GM21786 (cell line): ENCODE measurements around the gene TNRC6B.
"Not testable (repeated sequence)": the region's sequence is repeated elsewhere in the genome, so short reads cannot be mapped to it uniquely, and the experiment has no call there.

Experiments
- ATAC-seq: cut with Tn5 transposase; IDR thresholded peaks from one replicate; pipeline ENCODE4 v1.9.1; 2021; ENCODE audit not compliant: unreplicated experiment

TNRC6B gene

DNA sequence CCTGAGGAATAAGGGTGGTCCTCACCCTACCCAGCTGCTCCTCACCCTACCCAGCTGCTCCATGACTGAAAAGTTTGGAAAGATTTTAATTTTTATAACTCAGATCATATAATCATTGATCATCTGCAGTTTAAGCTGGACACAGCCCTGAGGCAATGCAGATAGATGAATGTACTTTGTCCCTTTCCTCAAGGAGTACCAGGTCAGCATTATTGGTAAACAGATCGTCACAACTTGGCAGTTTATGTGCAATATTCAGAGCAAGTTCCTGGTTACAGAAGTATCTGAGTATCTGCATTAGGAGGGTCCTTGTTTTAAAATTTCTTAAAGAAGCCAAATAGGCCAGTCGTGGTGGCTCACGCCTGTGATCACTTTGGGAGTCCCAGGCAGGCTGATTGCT, 3.6 kb downstream of the TNRC6B start:
- ATAC-seq = no peak

DNA sequence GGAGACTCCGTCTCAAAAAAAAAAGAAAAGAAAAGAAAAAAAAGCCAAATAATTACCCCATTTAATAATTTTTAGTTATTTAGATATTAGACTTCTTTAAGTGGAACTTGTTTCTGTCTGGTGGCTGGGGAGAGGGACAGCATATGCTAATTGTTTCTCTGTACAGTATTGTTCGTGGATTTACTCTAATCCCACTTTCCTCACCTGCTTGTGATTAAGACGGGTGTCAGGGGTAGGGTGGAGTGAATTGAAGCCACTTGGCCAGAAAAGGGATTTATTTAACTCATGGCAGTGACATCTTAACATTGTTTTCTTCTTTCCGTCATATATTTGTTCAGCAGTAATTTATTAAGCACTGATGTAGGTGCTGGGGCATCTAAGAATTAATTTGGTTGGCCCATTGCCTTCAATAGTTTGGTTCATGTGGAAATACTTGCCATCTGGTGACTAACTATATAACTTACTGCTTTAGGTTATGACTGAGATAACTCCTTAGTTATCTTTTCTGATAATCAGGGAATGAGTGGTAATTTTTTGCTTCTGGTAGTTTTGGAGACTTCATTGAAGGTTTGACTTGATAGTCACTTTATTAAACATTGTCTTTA, 4.6 kb downstream of the TNRC6B start:
- ATAC-seq = no peak

DNA sequence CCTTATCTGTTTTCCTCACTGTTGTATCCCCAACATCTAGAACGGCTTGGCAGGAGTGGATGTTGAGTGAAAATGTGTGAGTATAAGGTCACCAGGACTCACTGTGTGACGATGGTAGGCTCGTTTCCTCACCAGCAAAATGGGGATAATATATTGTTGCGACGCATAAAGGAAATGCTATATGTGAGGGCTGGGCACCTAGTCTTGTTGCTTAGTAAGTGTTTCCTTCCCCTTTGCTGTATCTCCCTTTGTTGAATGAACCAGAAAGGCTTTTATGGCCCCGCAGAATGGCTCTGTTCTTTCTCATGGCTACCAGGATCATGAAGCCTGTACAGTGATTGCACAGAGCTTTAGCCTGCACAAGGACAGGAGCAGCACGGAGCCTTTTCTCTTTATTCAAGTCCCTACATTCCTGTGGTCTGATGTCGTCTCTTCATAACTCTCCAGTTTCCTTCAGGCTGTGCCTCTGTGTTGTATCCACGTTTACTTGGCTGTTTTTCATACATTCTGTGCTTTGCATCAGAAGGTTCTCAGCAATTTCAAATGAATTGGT, 5.4 kb downstream of the TNRC6B start:
- no peak for ATAC-seq

DNA sequence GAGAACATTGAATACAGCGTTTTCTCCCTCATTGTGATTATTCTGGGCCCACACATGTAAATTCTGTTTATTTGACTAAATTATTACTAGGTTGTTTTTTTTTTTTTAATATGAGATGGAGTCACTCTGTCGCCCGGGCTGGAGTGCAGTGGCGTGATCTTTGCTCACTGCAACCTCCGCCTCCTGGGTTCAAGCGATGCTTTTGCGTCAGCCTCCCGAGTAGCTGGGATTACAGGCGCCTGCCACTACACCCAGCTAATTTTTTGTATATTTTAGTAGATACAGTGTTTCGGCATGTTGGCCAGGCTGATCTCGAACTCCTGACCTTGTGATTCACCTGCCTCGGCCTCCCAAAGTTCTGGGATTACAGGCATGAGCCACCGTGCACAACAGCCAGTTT, 5.9 kb downstream of the TNRC6B start:
- not testable (repeated sequence) for ATAC-seq

DNA sequence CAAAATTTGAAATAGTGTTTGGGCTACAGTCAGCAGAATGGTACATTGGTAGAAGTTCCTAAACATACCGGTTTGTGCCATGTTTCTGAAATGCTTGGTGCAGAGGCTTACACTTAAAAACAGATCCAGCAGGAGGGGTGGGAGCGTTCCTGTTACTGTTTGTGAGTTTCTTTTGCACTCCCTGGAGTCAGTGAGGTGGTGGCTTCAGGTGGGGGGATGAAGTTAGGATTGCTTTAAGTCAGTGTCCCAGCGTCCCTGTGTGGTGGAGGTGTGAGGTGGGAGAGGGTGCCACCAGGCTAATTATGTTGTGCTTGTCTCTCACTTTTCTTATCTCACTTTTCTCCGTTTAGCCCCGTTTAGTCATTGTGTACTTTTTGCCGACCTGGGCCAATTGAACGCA, 9.7 kb downstream of the TNRC6B start:
- ATAC-seq = no peak

DNA sequence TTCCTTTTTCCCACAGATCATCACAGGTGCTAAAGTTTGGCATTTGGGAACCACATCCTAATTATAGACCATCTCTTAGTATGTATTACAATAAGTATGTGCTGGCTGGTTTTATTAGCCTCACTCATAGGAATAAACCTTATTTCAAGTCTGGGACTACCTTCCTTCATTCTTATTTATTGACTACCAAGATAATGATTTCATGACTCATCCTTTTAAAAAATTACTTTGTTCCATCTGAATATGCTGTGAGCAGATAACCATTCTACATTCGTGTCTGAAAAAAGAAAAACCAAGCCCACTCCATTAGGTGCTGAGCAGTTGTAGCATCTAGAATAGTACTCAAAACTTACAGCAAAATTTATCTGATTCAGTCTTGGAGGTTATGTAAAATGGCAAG, 12.3 kb downstream of the TNRC6B start:
- ATAC-seq = no peak

DNA sequence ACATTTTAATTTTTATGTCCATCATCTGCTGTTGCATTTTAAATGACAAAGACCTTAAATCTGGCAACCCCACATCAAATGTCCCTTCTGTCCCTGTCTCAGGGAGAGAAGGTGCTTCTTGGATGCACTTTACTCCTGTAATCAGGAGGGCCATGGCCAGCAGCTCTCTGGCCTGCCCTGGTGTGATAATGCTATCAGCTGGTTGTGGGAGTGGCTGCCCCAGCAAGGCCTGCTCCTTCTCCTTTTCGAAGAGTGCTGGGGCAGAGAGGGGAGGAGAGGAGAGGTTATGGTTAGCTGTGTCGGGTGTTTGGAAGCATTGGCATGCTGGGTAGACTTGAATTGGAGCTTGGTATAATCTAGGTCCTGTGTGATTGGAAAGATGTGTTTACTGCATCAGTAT, 12.8 kb downstream of the TNRC6B start:
- ATAC-seq = no peak

DNA sequence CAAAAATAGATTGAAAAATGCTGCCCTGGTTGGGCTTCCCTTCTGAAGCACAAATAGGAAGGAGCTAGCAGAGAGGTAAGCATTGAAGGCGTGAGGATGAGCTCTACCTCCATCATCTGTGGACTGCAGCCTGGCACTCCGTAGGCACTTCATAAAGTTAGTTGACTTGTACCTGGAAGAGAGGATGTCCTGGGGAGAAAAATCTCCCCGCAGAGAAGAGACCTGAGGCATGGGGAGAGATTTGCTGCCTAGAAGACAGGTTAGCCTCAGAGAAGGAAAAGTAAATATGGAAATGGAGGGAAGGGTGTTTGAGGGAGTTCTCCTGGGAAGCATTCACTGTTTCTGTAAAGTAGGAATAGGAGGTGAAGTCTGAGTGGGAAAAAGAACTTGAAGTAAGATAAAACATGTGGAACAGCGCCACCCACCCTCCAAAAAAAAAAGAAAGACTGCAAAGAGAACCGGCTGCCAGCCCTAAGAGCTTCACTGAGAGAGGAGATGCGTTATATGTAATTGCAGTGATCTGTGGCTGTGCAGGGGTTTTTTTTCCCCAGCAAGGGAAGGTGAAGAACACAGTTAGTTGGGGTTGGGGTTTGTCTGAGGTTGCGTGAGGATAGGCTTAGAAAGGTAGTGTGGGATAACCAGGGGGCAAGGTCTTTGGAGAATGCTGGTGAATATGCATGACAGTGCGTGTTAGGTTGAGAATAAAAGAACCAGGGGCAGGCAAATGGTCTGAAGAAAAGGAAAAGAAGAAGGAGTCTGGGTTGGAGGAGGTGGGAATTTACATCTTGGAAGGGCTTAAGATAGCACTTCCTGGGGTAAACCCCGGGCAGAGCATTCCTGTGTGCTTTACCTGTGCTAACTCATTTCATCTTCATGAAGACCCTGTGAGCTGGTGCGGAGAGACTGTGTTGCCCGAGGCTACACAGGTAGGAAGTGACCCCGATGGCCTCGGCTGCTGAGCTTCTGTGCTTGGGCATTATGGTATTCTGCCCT, 16.0 kb downstream of the TNRC6B start:
- no peak for ATAC-seq

DNA sequence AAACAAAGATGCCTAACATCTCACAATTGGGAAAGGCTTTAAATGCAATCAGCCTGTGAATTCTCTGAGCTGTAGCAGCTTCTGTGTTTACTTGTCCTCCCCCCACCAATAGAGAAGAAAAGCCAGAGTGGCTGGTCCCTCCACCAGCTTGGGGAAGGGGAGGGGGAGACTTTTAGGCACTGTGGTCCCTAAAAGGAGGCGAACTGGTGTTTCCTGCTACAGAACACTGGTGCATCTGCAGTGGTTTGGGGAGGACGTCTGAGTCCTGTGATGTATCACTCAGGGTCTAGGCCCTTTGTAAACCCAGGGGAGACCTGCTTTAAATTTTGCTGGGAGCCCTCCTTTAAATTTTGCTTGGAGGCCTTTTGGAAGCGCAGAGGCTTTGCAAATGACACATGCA, 16.9 kb downstream of the TNRC6B start:
- no peak for ATAC-seq

DNA sequence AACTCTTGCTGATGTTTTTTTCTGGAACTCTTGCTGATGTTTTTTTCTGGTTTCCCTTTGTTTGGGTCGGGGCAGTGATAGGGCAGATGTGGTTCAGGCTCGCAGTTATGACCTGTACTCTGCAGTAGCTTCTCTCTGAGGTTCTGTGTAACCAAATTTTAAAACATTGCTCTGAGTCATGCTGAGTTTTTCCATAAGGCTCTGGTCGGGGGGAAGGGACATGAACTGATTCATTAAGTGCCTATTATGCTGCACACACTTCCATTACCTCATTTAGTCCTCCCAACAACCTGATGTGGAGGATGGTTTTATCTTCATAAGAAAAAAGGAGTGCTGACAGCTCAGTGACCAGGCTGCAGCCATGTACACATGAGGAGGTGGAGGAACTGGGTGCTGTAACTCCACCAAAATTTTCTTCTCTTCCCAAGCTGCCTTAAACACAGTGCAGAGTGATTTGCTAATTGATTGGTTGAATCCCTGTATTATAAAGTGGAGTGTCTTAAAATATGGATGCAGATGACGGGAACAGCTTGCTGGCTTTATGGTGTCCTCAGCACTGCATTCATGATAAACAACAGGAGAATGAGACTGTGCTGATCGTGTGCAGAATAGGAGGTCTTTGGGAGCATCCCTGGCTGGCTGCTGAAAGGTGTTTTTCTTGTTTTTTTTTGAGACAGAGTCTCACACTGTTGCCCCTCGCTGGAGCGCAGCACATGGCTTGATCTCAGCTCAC, 19.1 kb downstream of the TNRC6B start:
- no peak for ATAC-seq

DNA sequence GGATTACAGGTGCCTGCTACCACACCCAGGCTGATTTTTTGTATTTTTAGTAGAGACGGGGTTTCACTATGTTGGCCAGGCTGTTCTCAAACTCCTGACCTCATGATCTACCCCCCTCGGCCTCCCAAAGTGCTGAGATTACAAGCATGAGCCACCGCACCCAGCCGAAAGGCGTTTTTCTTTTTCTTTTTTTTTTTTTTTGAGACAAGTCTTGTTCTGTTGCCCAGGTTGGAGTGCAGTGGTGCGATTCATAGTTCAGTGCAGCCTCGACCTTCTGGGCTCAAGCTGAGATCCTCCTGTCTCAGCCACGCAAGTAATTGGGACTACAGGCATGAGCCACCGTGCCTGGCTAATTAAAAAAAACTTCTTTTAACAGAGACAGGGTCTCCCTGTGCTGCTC, 19.7 kb downstream of the TNRC6B start:
- not testable (repeated sequence) for ATAC-seq

DNA sequence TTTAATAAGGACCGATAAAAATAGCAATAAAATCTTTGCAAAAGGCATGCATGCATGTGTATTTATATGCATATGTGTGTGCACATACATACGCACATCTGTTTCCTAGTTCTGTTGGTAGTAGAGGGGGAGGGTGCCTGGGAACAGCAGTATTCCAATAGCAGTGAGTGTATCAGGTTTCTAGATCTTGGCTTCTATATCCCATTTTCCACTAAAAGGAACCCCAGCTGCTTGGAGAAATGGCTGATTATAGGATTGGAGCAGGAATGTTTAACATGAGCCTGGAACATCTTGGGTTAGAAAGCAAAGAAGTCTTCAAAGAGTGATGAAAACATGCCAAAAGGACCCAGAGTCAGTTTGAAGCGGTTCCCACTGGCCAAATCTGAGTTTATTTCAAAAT, 21.0 kb downstream of the TNRC6B start:
- ATAC-seq = no peak

DNA sequence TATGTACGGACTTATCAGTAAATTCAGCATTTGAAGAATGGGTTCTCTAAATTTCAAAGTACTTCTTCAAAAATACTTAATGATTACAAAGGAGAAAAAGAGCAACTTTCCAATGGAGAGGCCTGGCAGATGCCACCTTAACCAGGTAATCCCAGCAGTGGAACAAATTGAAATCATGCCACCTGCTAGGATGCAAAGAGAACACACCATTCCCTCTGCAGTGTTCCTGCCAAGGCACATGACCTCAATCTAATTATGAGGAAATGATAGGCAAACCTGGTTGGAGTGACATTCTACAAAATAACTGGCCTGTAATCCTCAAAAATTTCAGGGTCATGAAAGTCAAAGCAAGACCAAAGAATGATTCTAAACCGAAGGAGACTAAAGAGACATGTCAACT, 21.5 kb downstream of the TNRC6B start:
- ATAC-seq = no peak

DNA sequence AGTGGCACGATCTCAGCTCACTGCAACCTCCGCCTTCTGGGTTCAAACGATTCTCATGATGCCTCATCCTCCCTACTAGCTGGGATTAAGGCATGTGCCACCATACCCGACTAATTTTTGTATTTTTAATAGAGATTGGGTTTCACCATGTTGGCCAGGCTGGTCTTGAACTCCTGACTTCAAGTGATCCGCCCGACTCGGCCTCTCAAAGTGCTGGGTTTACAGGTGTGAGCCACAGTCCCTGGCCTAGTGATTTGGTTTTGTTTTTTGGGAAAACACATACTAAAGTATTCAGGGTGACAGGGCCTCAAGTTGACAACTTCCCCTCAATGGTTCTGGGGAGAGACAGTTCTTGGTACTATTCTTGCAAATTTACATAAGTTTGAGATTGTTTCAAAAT, 22.1 kb downstream of the TNRC6B start:
- ATAC-seq = no peak

DNA sequence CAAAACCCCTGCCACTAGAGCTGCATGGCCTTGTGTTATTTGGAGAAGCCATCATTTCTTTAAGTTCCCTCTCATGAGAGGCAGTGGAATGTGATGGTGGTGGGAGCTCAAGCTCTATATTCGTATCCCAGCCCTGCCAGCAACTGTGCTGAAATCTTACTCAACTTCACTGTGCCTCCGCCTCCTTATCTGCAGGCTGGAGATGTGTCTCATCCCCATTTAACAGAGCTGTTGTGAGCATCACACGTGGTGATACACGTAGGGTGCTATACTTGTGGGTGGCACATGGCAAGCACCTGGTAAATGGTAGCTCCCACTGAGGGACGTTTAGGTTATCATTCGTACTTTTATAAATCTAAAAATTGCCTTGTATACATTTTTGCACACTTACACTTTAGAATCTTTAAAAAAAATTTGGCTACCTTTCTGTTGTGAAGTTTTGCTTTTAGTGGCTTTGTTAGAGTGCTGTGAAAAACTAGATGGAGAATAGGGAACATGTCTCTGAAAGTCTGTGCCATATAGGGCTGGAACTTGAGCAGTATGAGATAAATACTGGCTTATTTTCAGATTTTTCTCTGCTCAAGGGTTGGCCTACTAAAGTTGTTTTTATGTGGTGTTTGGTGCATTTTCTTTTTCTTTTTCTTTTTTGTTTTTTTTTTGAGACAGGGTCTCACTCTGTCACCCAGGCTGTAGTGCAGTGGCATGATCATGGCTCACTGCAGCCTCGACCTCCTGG, 23.2 kb downstream of the TNRC6B start:
- no peak for ATAC-seq

DNA sequence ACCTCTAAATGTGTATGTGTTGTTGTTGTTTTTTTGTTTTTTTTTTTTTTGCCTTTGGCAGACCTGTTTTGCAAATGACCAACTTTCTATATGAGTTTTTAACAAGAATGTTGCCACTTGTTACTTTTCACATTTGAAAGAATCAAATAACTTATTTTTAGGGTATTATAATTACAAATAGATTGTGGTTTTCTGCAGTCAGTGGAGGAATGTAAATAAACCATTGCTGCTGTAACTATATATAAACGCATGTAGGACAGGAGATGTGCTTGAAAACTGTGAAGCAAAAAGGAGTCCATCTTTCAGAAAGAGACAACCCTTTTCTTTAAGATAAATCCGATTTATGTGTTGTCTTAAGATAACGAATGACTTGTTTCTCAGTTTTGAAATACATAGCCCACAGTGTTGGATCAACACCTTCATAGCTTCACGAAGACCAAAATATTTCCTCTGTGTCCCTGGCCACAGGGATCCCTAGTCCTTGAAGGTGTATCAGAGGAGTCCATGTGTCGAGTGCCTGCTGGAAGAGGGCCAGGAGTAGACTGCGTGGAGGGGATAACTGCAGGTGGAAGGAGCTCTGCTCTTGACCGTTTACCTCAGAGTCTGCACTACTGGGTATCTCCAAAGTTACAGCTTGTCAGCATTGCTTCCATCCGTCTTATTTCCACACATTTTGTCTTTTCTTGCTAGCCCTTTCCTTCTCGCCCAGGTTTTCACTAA, 24.7 kb downstream of the TNRC6B start:
- ATAC-seq = no peak

DNA sequence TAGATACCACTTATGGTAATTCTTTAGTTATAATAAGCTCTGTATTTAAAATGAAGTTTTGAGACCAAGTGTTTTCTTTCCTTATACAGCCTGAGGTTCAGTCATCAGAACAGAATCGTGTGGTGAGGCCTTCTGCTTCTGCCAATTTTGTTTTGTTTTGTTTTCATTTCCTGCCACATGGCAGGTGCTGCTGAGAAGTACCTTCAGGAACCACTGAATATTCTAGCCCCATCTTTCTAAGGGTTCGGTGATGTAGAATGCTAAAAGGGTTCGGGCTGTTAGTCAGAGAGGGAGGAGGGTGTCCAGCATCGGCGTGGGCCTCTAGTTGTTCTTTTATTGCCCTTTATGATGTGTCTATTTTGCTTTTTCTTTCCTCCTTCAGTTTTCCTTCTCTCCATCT, 25.8 kb downstream of the TNRC6B start:
- ATAC-seq = no peak

DNA sequence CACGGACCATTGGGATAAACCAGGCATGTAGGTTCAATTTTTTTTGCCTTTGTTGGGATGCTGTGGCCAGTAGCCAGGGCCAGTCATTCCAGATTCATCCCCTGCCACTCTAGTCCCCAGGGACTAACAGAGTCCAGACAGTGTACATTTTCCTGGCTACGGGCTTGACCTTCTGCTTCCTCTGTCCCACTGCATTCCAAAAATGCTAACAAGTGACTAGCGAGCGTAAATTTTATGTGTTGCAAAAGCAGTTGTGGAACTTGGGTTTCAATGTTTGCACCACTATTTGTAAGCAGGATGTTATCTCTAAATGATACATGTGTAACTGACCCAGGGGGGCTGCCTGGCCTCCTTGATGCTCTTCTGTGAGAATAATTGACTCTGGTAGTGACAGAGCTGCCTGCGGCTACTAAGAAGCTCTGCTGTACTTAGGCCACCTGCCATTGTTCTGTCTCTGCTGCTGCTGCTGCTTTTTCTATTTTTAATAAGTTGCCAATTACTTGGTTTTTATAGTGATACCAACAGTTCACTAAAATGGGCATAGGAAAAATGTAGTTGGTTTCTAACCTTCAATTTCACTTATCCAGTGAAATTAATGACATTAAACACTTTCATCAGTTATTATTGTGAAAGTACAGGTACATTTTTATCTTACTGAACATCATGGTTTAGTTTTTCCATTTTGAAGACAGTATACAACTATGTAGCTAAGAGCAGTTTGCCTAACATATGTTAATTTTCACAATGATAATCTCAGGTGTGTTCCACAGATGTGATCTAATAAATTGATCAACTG, 26.8 kb downstream of the TNRC6B start:
- ATAC-seq = no peak

DNA sequence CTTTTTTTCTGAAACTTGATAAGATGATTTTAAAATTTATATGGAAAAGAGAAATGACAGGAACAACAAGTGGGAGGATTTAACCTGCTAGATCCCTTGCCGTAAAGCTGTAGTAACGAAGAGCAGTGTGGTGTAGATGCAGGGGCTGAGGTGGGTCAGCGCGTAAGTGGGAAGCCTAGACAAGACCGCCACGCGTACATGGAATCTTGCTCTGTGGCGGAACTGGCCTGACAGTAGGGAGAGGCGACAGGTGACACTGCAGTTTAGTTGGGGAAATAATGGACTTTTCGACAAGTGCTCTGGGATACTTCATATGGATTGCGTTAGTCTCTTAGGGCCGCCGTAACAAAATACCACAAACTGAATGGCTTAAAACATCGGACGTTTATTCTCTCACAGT, 28.8 kb downstream of the TNRC6B start:
- ATAC-seq = no peak
